ENCODE results near the gene RFK.
"Not testable (repeated sequence)": the region's sequence is repeated elsewhere in the genome, so short reads cannot be mapped to it uniquely, and the experiment has no call there.

Gene RFK

DNA sequence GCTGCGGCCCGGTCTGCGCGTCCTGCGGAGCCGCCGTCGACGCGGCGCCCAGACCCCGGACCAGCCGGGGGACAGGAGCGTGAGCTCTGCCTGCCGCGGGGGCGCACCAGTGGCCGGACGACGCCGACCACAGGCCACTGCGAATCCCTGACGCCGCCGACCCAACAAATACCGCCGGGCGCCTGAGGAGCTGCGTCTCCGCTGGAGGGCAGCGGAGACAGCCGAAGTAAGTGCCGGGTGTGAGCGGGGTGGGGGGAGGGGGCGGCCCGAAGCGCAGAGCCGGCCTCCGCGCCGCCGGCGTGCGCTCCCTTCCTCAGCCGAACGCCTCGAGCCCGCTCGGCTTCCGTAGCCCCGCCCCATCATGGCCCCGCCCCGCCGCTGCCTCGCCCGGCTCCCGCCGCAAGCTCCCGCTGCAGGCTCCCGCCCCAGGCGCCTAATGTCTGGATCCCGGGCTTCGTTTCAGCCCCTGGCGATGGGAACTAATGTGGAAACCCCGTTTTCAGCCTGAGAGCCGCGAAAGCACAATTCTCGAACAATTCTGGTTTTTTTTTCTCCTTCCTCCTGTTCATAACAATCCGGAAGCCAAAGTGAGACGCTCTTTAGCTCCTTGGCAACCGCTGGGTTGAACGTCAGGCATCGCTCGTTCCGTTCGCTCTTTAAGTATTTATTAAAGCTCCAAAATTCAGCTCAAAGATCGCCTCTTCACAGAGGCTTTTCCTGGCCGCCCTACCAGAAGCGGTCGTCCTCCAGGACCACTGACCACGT lies at the start of gene RFK:
Gene RFK, minus strand, starts transcription at position 232 of the 765 bp plus-strand sequence. CDS start 255 bp downstream, outside the sequence.
- DNase-seq (ENCODE audit: low read depth, low spot score): peak; percentile 63

DNA sequence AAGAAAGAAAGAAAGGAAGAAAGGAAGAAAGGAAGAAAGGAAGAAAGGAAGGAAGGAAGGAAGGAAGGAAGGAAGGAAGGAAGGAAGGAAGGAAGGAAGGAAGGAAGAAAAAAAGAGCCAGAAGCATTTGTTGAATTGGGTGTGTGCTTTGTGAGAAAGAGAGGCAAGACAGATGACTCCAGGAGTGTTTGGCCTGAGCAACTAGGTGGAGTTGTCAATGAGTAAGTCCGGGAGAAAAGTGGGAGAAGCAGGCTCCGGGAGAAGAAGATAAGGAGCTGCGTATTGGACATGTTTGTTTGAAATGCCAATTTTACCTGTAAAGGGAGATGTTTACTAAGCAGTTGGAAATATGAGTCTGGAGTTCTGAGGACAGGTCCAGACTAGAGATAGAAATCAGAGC lies 49.7 kb upstream of the RFK start:
- DNase-seq (ENCODE audit: low read depth, low spot score): no peak

DNA sequence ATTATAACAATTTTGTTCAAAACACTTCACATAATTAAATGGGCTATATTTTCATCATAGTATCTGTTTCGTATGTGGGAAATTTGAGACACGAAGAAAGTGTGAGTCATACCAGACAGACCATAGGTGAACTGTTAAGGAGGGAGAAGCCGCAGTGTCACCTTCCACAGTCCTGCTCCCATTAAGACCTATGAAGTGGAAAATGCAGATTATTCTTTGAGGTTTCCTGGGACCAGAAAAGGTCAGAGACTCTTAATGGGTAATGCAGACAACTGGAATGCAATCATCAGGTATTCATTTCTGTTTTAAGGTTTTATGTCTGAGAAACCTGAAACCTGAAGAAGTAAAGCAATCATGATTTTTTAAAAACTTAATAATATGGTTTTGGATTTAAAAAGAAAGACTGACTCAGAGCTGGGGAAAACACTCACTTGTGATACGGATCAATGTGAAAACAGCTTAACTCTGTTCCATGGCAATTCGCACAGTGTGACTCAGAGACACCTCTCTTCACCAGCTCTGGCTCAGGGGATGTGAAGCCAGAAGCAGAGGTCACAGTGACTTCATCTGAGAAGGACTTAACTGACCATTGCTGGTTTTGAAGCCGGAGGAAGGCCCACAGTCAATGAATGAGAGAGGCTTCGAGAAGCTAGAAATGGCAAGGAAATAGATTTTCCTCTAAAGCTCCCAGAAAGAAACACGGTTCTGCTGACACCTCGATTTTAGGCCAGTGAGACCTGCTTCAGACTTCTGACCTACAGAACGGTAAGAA lies 47.5 kb upstream of the RFK start:
- no peak for DNase-seq (ENCODE audit: low read depth, low spot score)

DNA sequence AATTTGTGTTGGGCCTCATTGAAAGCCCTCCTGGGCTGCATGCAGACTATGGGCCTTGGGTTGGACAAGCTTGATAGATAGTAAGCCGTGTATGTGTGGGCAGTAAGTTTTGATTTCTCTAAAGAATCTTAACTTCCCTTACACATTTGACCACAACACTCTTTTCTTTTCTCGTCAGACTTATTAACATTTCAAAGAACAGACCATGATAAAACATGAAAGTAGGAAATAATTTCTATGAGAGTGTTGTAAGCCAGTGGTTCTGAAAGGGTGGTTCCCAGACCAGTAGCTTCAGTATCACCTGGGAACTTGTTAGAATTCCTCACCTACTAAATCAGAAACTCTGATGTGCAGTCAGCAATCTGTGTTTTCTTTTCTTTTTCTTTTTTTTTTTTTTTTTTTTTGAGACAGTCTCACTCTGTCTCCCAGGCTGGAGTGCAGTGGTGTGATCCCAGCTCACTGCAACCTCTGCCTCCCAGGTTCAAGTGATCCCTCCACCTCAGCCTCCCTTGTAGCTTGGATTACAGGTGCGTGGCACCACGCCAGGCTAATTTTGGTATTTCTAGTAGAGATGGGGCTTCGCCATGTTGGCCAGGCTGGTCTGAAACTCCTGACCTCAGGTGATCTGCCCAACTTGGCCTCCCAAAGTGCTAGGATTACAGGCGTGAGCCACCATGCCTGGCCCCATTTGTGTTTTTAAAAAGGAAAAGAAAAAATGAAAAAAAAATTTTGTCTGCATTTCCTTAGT lies 44.8 kb upstream of the RFK start:
- DNase-seq (ENCODE audit: low read depth, low spot score): no peak

DNA sequence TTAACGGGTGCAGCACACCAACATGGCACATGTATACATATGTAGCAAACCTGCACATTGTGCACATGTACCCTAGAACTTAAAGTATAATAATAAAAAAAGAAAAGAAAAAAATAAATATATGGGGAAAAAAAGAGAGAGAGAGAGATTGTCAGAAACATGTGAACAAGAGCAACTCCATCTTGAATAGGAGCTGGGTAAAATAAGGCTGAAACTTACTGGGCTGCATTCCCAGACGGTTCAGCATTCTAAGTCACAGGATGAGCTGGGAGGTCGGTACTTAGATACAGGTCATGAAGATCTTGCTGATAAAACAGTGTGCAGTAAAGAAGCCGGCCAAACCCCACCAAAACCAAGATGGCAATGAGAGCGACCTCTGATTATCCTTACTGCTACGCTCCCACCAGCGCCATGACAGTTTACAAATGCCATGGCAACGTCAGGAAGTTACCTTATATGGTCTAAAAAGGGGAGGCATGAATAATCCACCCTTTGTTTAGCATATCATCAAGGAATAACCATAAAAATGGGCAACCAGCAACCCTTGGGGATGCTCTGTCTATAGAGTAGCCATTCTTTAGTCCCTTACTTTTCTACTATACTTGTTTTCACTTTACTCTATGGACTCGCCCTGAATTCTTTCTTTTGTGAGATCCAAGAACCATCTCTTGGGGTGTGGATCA lies 42.9 kb upstream of the RFK start:
- not testable (repeated sequence) for DNase-seq (ENCODE audit: low read depth, low spot score)

DNA sequence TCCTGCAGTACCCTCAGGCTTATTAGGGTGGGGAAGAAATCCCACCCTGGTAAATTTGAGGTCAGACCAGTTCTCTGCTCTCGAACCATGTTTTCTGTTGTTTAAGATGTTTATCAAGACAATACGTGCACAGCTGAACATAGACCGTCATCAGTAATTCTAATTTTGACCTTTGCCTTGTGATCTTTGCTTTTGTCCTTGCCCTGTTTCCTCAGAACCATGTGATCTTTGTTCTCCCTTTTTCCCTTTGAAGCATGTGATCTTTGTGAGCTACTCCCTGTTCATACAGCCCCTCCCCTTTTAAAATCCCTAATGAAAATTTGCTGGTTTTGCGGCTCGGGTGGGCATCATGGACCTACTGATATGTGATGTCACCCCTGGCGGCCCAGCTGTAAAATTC lies 40.7 kb upstream of the RFK start:
- not testable (repeated sequence) for DNase-seq (ENCODE audit: low read depth, low spot score)

DNA sequence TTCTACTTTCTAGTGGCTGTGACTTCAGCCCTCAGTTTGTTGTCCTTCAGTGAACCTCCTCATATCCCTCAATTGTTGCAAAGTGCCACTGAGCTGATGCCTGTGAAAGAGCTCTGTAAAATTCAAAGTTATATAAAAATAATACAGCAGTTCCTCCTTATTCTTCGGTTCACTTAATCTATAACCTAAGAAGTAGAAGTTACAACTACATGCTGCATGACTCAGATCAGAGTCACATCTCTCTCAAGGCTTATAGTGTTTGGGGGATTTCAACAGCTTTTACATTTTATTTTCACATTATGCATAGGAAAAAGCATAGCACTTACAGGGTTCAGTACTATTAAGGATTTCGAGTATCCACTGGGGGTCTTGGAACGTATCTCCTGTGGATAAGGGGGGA lies 39.6 kb upstream of the RFK start:
- no peak for DNase-seq (ENCODE audit: low read depth, low spot score)

DNA sequence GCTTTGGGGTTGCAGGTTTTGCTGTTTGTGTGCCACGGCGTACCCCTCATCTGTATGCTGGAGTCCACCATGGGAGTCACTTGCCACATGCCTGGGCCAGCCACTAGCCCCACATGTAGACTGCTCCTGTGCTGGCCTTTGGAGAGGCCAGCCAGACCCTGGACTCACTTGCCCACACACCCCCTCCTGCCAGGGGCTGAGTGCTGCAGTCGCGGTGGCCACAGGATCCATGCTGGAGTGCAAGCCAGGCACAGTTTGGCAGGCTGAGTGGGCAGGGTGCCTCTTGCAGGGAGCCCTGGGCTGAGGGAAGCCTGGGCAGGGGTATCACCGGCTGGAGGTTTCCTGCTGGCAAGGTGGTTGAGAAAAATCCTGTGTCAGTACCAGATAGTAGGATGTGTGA lies 39.2 kb upstream of the RFK start:
- no peak for DNase-seq (ENCODE audit: low read depth, low spot score)

DNA sequence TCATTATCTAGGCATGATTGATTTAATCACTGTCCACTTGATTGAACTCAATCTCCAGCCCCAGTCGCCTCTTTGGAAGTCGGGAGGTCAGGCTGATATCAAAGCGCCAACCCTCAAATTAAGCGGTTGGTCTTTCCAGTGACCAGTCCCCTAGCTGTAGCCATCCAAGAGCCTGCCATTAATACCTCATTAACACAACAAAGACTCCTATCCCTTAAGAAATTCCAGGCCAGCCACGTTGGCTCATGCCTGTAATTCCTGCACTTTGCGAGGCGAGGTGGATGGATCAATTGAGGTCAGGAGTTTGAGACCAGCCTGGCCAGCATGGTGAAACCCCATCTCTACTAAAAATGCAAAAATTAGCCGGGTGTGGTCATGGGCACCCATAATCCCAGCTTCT lies 37.4 kb upstream of the RFK start:
- no peak for DNase-seq (ENCODE audit: low read depth, low spot score)

DNA sequence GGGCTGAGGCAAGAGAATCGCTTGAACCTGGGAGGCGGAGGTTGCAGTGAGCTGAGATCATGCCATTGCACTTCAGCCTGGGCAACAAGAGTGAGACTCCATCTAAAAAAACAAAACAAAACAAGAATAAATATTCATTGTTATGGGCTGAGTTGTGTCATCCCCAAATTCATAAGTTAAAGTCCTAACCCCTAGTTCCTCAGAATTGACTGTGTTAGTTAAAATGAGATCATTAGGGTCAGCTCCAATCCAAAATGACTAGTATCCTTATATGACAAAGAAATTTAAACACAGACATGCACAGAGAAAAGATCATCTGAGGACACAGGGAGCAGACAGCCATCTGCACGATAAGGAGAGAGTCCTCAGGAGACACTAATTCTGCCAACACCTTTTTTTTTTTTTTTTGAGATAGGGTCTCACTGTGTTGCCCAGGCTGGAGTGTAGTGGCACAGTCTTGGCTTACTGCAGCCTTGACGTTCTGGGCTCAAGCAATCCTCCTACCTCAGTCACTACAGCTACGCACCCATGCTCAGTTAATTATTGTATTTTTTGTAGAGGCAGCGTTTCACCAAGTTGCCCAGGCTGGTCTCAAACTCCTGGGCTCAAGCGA lies 32.7 kb upstream of the RFK start:
- DNase-seq (ENCODE audit: low read depth, low spot score): no peak

DNA sequence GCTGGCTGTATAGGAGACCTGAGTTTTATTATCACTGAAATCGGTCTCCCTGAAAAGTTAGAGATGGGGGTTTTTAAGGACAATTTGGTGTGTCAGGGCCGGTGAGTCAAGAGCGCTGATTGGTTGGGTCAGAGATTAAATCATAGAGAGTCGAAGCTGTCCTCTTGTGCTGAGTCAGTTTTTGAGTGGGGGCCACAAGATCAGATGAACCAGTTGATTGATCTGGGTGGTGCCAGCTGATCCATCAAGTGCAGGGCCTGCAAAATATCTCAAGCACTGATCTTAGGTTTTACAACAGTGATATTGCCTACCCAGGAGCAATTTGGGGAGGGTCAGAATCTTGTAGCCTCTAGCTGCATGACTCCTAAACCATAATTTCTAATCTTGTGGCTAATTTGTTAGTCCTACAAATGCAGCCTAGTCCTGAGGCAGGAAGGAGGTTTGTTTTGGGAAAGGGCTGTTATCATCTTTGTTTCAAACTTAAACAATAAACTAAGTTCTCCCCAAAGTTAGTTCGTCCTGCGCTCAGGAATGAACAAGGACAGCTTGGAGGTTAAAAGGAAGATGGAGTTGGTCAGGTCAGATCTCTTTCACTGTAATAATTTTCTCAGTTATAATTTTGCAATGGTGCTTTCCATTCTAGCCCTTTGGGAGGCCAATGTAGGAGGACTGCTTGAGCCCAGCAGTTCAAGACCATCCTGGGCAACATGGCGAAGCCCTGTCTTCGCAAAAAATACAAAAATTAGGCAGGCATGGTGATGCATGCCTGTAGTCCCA lies 31.6 kb upstream of the RFK start:
- DNase-seq (ENCODE audit: low read depth, low spot score): no peak

DNA sequence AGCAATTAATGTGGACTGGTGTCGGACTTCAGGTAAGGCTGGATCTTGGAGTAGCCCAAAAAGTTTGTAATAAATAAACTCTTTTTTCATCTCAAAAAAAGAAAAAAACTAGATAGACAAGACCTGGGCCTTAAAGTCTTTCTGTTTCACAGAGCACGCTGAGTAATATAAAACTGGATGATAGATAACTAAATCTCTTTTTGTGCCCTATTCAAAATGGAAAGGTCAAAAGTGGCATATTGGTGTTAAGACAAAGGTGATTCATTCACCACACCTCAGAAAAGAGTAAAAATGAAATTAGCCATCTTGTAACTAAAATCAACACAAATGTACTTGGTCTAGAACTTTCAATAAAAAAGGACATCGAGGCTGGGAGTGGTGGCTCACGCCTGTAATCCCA lies 30.3 kb upstream of the RFK start:
- no peak for DNase-seq (ENCODE audit: low read depth, low spot score)

DNA sequence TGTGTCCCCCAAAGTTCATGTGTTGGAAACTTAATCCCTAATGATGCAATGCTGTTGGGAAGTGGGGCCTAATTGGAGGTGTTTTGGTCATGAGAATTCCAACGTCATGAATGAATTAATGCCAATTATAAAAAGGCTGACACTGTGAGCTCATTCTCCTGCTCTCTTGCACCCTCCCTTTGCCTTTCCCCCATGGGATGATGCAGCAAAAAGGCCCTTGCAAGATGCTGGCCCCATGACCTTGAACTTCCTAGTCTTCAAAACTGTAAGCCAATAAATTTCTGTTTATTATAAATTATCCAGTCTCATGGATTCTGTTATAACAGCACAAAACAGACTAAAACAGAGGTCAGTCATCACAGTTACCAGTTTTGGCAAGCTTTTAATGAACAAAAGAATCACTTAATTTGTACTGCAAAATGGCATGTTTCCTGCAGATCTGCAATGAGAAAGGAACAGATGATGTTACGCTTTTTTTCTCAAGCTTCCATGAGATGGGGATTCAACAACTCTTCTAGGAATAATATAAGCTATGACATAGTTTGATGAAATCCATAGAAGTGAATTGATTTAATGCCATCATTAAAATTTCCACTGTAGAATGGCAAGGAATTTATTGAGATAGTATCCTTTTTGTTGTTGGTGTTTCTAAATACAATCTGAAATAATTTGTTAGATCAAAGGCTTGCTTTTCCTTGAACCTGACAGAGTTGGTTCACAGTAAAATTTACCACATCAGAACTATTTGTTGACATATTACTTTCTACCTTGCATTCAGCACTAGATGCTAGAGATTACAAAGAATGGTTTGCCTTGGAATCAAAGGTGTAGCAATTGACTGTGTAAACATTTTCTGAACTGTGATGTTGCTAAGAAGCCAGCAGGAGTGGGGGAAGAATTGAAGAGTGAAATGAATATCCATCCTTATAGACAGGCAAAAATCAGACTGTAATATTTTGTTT lies 29.3 kb upstream of the RFK start:
- no peak for DNase-seq (ENCODE audit: low read depth, low spot score)

DNA sequence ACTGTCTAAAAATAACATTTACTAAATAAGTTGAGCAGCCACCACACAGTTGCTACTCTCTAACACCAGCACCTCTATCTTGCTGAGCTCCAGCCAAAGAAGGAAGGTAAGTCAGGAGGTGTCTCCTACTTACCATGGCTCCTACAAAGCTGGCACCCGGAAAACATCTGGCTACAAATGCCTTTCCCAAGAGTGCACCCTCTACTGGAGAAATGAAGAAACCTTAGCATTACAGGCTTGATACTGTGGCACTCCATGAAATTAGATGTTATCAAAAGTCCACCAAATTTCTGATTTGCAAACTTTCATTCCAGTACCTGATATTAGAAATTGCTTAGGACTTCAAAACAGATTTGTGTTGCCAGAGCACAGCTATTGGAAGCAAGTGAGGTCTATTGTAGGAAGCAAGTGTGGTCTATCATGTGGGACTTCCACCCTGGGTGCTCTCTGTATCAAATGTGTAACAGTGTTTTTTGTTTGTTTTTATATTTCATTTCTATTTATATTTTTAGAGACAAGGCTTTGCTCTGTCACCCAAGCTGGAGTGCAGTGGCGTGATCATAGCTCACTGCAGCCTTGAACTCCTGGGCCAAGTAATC lies 25.7 kb upstream of the RFK start:
- no peak for DNase-seq (ENCODE audit: low read depth, low spot score)

DNA sequence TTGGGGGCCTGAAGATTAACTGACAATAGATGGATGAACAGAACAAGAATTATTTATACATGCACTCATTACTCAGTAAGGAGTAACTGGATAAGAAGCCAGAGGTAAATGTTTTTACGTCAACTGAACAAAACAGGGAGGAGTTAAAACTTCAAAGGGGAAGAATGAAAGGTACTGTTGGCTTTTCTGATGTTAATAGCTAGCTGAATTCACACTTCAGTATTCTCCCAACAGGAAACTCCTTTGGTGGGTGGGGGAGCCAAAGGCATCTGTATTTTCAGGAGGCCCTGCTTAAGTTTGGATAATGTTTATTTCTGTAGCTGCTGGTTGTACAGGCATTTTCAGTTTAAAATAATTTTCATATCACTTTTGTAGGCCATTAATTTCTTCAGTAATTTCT lies 23.2 kb upstream of the RFK start:
- no peak for DNase-seq (ENCODE audit: low read depth, low spot score)

DNA sequence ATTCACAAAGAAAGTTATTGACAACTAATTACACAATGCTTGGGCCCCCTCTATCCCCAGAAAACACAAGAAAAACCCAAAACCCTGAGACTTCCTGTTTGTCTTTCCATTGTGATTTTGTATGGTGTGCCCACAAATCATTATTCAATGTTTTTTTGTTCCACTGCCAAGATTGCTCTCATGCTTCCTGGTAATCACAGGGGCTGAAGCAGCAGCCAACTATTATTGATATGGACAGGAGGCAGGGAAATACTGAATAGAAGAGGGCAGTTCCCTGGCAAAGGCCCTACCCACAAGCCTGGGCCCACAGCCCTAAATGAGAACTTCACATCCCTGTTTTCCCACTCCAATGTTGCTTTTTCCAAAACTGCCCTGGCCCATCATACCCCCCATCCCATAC lies 21.5 kb upstream of the RFK start:
- DNase-seq (ENCODE audit: low read depth, low spot score): no peak

DNA sequence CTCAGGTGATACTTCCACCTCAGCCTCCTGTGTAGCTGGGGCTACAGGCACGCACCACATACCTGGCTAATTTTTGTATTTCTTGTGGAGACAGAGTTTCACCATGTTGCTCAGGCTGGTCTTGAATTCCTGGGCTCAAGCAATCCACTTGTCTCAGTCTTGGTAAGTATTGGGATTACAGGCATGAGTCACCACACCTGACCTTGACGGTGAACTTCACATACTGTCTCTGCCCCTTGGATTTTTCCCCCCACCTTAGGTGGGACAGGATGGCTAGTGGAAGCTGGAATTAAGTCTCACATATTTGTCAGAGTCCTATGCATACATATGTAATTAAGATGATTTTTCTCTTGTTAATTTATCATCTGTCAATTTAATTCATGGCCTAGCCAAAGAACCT lies 20.9 kb upstream of the RFK start:
- DNase-seq (ENCODE audit: low read depth, low spot score): no peak

DNA sequence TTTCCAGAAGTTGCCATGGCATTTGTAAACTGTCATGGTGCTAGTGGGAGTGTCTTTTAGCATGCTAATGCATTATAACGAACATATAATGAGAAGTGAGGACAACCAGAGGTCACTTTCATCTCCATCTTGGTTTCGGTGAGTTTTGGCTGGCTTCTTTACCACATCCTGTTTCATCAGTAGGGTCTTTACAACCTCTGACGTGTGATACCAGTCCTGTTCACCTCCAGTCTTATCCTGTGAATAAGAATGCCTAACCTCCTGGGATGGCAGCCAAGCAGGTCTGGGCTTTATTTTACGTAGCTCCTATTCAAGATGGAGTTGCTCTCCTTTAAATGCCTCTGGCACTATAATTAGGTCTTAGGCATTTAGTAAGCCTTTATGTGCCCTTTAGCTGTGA lies 20.4 kb upstream of the RFK start:
- DNase-seq (ENCODE audit: low read depth, low spot score): no peak

DNA sequence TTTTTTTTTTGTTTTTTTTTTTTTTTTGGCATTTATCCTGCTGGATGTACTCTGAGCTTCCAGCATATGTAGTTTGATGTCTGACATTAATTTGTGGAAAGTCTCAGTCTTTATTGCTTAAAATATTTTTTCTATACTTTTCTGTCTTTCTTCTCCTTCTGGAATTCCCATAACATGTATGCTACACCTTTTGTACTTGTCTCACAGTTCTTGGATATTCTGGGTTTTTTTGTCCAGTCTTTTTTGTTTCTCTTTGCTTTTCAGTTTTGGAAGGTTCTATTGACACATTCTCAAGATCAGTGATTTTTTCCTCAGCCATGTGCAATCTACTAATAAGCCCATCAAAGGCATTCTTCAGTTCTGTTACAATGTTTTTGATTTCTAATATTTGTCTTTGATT lies 19.4 kb upstream of the RFK start:
- DNase-seq (ENCODE audit: low read depth, low spot score): no peak

Measured in iPS DF 19.7 (cell line).